CD4-positive, CD25-positive, alpha-beta regulatory T cell (primary cell): Measurements from ENCODE around the gene PRSS57. TPM values are rescaled to one million over a fixed set of nuclear protein-coding genes. Genes with fewer than 3 reads are reported as not detected.

ENCODE experiments used
- ATAC-seq, 2 donors: fragments of 150-1000 bp; cut with Tn5 transposase; one replicate each; pipeline ENCODE4 v1.10.0; 2021; ENCODE audit warnings: low read depth in 2 of 2, moderate number of reproducible peaks in 2 of 2, moderate library complexity in 1 of 2
- DNase-seq, 3 donors: peaks; one replicate each; pipeline versions ENCODE4 v3.0.0 to v3.0.0-alpha.2; 2012 to 2022; ENCODE audit warnings: mixed read lengths in 1 of 3
- H3K27ac ChIP-seq: one replicate; pipeline ENCODE4 v1.7.0; 2013; ENCODE audit warnings: mild to moderate bottlenecking, low read length; ENCODE audit not compliant: insufficient read depth, poor library complexity, severe bottlenecking
- H3K27me3 ChIP-seq: one replicate; pipeline ENCODE4 v1.7.0; 2013; ENCODE audit warnings: low read length; ENCODE audit not compliant: control insufficient read depth, insufficient read depth
- H3K36me3 ChIP-seq: one replicate; pipeline ENCODE4 v1.7.0; 2013; ENCODE audit warnings: mild to moderate bottlenecking, low read length, moderate library complexity; ENCODE audit not compliant: control insufficient read depth, insufficient read depth
- H3K4me1 ChIP-seq: 2 replicates; pipeline ENCODE4 v1.7.0; 2013; ENCODE audit warnings: mild to moderate bottlenecking, low read length; ENCODE audit not compliant: insufficient read depth, control insufficient read depth, poor library complexity, severe bottlenecking
- H3K4me3 ChIP-seq: one replicate; pipeline ENCODE4 v1.7.0; 2013; ENCODE audit warnings: low read depth, mild to moderate bottlenecking, low read length, moderate library complexity
- H3K9me3 ChIP-seq, 2 experiments: 1 replicate in 1 of 2; 2 replicates in 1 of 2; pipeline ENCODE4 v1.7.0; 2013; ENCODE audit warnings: low read length in 2 of 2, mild to moderate bottlenecking in 1 of 2, moderate library complexity in 1 of 2; ENCODE audit not compliant: control insufficient read depth in 2 of 2
- H3K27ac Mint-ChIP-seq, 3 donors: one replicate each; pipeline ENCODE4 v1.8.0; 2020 to 2022; ENCODE audit warnings: mild to moderate bottlenecking in 3 of 3, mixed read lengths in 3 of 3, moderate library complexity in 2 of 3
- H3K27me3 Mint-ChIP-seq: one replicate; pipeline ENCODE4 v1.8.0; 2022; ENCODE audit warnings: mild to moderate bottlenecking, mixed read lengths
- H3K36me3 Mint-ChIP-seq: one replicate; pipeline ENCODE4 v1.8.0; 2020; ENCODE audit warnings: mixed read lengths
- H3K4me1 Mint-ChIP-seq, 4 donors: one replicate each; pipeline ENCODE4 v1.8.0; 2020 to 2022; ENCODE audit warnings: mixed read lengths in 4 of 4, mild to moderate bottlenecking in 1 of 4
- H3K4me3 Mint-ChIP-seq, 4 donors: one replicate each; pipeline ENCODE4 v1.8.0; 2020 to 2022; ENCODE audit warnings: mild to moderate bottlenecking in 4 of 4, mixed read lengths in 4 of 4, moderate library complexity in 3 of 4
- H3K9me3 Mint-ChIP-seq, 7 donors: one replicate each; pipeline ENCODE4 v1.8.0; 2020 to 2022; ENCODE audit warnings: mixed read lengths in 7 of 7, mild to moderate bottlenecking in 3 of 7, moderate library complexity in 2 of 7
- polyA plus RNA-seq, 4 donors: library from polyadenylated mRNA; unstranded; fragments of 300-500 nt; fragmentation: Illumina TruSeq; gene quantifications; one replicate each; pipeline ENCODE4 v1.2.3, GENCODE V29; 2021
- total RNA-seq: library from RNA; stranded (reverse); gene quantifications from one replicate; pipeline ENCODE4 v1.2.3, GENCODE V29; 2022

Gene PRSS57
- total and polyA plus RNA-seq, 5 donors from 2014 or later = 3.3 TPM; not detected in 4

DNA sequence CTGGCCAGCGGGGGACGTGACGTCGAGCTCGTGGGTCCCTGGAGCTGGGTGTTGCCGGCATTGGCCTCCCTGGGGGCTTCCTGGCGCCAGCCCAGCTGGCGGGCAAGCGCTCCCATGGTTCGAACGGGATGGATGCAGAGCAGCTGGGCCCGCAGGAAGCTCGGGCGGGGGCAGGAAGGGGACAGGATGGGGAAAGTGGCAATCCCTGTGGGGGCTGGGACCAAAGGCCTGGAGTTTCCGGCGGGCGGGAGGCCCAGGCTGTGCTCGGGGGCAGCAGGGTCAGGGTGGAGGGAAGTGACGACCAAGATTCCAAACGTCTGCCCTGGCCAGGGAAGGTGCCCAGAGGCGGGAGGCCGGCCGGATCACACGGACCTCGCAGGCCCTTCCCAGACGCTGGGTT lies 32.8 kb upstream of the PRSS57 start:
- no peak overlapping the region for H3K27ac Mint-ChIP-seq
- H3K4me1 Mint-ChIP-seq = peaks cover 0 to 1% (median under 1%) of the 10 kb centered on the region in 4 donors
- DNase-seq = no peak
- Histone ChIP-seq H3K36me3 (no peaks in the 10 kb centered on the region), H3K4me3 (no peak overlapping the region), H3K27ac (no peak overlapping the region), H3K9me3 (no peaks in the 10 kb centered on the region), H3K4me1 (no peaks in the 10 kb centered on the region), H3K27me3 (no peaks in the 10 kb centered on the region)
- H3K36me3 Mint-ChIP-seq = no peaks in the 10 kb centered on the region
- H3K27me3 Mint-ChIP-seq = no peaks in the 10 kb centered on the region
- H3K9me3 Mint-ChIP-seq = peaks cover 0 to 2% (median 0%) of the 10 kb centered on the region in 7 donors
- no peak for ATAC-seq
- H3K4me3 Mint-ChIP-seq = no peak overlapping the region

DNA sequence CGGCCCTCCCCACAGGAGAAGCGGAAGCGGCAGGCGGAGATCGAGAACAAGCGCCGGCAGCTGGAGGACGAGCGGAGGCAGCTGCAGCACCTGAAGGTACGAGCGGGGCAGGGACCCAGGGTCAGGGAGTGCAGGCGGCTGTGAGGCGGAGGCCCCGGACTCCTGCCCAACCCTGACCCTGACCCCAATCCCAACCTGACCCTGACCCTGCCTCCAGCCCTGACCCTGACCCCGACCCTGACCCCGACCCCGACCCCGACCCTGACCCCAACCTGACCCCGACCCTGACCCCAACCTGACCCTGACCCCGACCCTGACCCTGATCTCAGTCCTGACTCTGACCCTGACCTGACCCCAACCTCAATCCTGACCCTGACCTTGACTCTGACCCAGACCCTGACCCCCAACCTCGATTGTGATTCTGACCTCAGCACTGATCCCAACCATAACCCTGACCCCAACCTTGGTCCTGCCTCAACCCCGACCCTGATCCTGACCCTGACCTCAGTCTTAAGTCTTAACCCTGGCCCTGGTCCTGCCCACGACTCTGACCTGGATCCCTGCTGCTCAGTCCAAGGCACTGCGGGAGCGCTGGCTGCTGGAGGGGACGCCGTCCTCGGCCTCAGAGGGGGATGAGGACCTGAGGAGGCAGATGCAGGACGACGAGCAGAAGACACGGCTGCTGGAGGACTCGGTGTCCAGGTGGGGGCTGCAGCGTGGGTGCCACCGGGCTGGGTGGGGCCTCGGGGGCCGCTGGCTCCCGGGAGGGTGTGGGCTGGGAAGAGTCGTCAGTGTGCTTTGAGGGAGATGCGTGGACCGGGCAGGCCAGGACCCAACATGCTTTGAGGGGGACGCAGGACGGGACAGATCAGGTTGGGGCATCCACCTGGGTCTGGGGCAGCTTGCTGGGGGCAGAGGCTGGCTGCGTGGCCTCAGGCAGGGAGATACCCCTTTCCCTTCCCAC lies 32.0 kb upstream of the PRSS57 start:
- Mint-ChIP-seq H3K4me1 (no peaks in the 10 kb centered on the region), H3K27me3 (peaks cover 3% of the 10 kb centered on the region), H3K4me3 (no peak overlapping the region), H3K27ac (no peak overlapping the region), H3K9me3 (peaks cover 0 to 2% (median 0%) of the 10 kb centered on the region in 7 donors), H3K36me3 (no peaks in the 10 kb centered on the region)
- Histone ChIP-seq H3K27me3 (no peaks in the 10 kb centered on the region), H3K27ac (no peak overlapping the region), H3K9me3 (no peaks in the 10 kb centered on the region), H3K4me1 (no peaks in the 10 kb centered on the region), H3K36me3 (no peaks in the 10 kb centered on the region), H3K4me3 (no peak overlapping the region)
- ATAC-seq (no peak), DNase-seq (no peak)

DNA sequence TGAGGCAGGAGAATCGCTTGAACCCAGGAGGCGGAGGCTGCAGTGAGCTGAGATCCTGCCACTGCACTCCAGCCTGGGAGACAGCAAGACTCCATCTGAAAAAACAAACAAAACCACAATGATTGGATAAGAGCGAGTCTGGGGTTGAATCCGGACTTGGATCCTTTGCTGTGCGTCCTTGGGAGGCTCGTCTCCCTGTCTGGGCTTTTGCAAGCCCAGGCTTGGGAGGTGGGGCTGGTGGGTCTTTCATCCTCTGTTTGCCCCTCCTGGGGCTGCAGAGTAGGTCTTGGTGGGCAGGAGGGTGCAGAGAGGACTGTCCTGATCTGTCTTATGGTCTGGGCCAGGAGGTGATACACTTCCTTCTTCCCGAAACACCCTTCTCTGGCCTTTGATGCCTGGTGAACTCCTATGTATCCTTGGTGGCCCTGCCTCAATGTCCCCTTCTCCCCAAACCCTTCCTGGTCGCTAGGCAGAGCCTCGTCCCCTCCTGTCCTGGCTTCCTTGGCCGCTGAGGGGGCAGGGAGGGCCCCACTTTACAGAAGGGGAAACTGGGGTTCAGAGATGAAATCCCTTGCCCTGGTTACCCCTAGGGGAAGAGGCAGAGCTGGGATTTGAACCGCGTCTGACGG lies 30.3 kb upstream of the PRSS57 start:
- ATAC-seq (no peak), DNase-seq (no peak)
- Histone ChIP-seq H3K27me3 (no peaks in the 10 kb centered on the region), H3K4me3 (no peak overlapping the region), H3K36me3 (no peaks in the 10 kb centered on the region), H3K27ac (no peak overlapping the region), H3K9me3 (no peaks in the 10 kb centered on the region), H3K4me1 (no peaks in the 10 kb centered on the region)
- Mint-ChIP-seq H3K9me3 (peaks cover 0 to 2% (median 0%) of the 10 kb centered on the region in 7 donors), H3K27me3 (peaks cover 5% of the 10 kb centered on the region), H3K4me1 (no peaks in the 10 kb centered on the region), H3K4me3 (no peak overlapping the region), H3K27ac (no peak overlapping the region), H3K36me3 (no peaks in the 10 kb centered on the region)

DNA sequence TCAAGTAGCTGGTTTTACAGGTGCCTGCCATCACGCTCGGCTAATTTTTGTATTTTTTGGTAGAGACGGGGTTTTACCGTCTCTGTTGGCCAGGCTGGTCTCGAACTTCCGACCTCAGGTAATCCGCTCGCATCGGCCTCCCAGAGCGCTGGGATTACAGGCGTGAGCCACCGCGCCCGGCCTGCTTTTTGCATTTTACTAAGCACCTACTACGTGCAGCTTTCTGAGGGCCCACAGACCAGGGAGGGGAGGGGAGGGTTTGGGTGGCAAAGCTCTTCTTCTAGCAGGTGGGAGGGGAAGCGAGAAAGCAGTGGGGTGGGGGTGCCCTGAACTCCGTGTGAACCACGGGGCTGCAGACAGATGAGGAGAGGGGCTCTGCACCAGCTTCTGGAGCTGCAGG lies 28.5 kb upstream of the PRSS57 start:
- H3K27ac Mint-ChIP-seq = no peak overlapping the region
- H3K4me1 Mint-ChIP-seq = no peaks in the 10 kb centered on the region
- Histone ChIP-seq H3K4me1 (no peaks in the 10 kb centered on the region), H3K27me3 (no peaks in the 10 kb centered on the region), H3K4me3 (no peak overlapping the region), H3K27ac (no peak overlapping the region), H3K9me3 (no peaks in the 10 kb centered on the region), H3K36me3 (no peaks in the 10 kb centered on the region)
- DNase-seq (no peak), ATAC-seq (no peak)
- no peaks in the 10 kb centered on the region for H3K36me3 Mint-ChIP-seq
- H3K4me3 Mint-ChIP-seq = no peak overlapping the region
- H3K9me3 Mint-ChIP-seq = peaks cover 0 to 2% (median 0%) of the 10 kb centered on the region in 7 donors
- peaks cover 5% of the 10 kb centered on the region for H3K27me3 Mint-ChIP-seq

DNA sequence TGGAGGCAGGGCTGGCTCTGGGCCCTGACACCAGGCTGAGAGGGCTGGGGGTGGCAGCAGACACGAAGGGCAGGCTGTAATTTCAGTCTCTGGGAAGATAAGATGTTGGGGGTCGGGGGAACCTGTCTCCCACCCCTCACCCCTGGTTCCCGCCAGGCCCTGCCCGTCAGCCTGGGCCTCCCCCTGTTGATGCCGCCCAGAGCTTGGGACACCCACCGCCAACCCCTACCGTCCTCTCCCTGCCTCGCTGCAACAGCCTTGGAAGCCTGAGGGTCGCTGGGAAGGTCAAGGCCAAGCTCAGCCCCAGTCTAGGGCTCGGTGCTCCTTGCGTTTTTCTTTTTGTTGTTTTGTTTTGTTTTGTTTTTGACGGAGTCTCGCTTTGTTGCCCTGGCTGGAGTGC lies 28.0 kb upstream of the PRSS57 start:
- Histone ChIP-seq H3K36me3 (no peaks in the 10 kb centered on the region), H3K27me3 (no peaks in the 10 kb centered on the region), H3K27ac (no peak overlapping the region), H3K4me3 (no peak overlapping the region), H3K9me3 (no peaks in the 10 kb centered on the region), H3K4me1 (no peaks in the 10 kb centered on the region)
- H3K27ac Mint-ChIP-seq = no peak overlapping the region
- H3K9me3 Mint-ChIP-seq = peaks cover 0 to 2% (median 0%) of the 10 kb centered on the region in 7 donors
- H3K27me3 Mint-ChIP-seq = peaks cover 5% of the 10 kb centered on the region
- no peak overlapping the region for H3K4me3 Mint-ChIP-seq
- DNase-seq = no peak
- peaks cover 0 to 2% (median 0%) of the 10 kb centered on the region in 4 donors for H3K4me1 Mint-ChIP-seq
- no peaks in the 10 kb centered on the region for H3K36me3 Mint-ChIP-seq
- ATAC-seq = no peak

DNA sequence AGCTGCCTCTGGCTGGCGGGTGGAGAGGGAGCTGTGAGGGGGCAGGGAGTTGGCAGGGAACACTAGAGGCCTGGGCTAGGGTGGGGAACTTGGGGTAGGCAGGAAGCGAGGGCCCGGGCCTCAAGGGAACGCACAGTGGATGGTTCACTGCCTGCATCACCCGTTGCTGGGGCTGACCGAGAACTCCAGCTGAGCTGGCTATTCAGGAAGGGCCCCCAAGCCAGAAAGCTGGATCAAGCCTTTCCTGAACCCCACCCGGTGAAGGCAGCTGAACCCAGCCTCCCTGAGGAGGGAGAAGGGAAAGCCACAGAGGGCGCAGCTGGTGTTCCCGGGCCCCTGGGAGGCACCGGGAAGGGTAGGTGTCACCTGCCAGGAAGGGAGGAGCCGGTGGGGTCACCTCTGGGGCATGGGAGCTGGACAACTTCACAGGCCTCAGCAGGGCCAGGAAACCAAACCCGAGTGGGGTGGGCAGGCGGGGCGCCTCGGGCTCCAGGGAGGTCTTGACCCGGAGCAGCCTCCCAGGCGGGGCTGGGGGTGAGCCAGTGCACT lies 27.4 kb upstream of the PRSS57 start:
- no peak for DNase-seq
- peaks cover 0 to 2% (median 0%) of the 10 kb centered on the region in 4 donors for H3K4me1 Mint-ChIP-seq
- Histone ChIP-seq H3K9me3 (no peaks in the 10 kb centered on the region), H3K4me3 (no peak overlapping the region), H3K27ac (no peak overlapping the region), H3K36me3 (no peaks in the 10 kb centered on the region), H3K4me1 (no peaks in the 10 kb centered on the region), H3K27me3 (no peaks in the 10 kb centered on the region)
- H3K36me3 Mint-ChIP-seq = no peaks in the 10 kb centered on the region
- H3K9me3 Mint-ChIP-seq = peaks cover 0 to 2% (median 0%) of the 10 kb centered on the region in 7 donors
- ATAC-seq = no peak
- H3K27ac Mint-ChIP-seq = no peak overlapping the region
- H3K4me3 Mint-ChIP-seq = no peak overlapping the region
- peaks cover 11% of the 10 kb centered on the region for H3K27me3 Mint-ChIP-seq

DNA sequence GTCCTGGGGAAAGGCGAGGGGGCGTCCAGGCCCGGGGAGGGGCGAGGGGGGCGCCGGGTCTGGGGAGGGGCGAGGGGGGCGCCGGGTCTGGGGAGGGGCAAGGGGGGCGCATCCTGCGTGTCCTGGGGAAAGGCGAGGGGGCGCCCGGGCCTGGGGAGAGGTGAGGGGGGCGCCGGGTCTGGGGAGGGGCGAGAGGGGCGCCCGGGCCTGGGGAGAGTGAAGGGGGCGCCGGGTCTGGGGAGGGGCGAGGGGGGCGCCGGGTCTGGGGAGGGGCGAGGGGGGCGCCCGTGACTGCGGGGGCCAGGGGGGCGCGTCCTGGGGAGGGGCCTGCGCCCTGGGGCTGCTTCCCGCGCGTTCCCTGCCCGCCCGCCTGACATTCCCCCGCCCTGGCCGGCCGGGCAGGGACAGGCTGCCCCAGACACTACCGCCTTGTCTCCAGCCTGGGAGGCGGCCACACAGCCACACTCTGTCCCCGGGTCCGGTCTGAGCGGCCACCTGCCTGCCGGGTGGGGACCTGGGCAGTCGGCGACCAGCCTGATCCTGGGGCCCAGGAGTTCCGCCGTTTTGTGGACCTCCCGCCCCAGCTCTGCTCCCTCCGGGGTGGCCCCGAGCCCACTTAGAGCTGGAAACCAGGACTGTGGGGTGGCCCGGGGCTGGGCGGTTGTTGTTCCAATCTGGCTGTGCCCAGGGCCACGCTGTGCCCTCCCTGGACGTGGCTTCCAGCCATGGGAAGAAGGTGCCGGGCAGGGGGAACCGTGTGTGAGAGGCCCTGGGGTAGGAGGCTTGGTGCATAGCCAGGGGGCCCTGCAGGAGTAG lies 25.3 kb upstream of the PRSS57 start:
- Histone ChIP-seq H3K27ac (no peak overlapping the region), H3K9me3 (peaks cover 0 to 2% of the 10 kb centered on the region in 2 experiments), H3K27me3 (no peaks in the 10 kb centered on the region), H3K4me3 (no peak overlapping the region), H3K36me3 (no peaks in the 10 kb centered on the region), H3K4me1 (no peaks in the 10 kb centered on the region)
- peaks cover 0 to 2% (median 0%) of the 10 kb centered on the region in 4 donors for H3K4me1 Mint-ChIP-seq
- no peak overlapping the region for H3K4me3 Mint-ChIP-seq
- no peak overlapping the region for H3K27ac Mint-ChIP-seq
- ATAC-seq (no peak), DNase-seq (no peak)
- H3K27me3 Mint-ChIP-seq = peaks cover 19% of the 10 kb centered on the region
- no peaks in the 10 kb centered on the region for H3K36me3 Mint-ChIP-seq
- peaks cover 0 to 3% (median under 1%) of the 10 kb centered on the region in 7 donors for H3K9me3 Mint-ChIP-seq
